C1 segment of cervical spinal cord (tissue), 14 donors: ENCODE data around the gene TICAM2.

Experiments
- DNase-seq, 14 donors: peaks; one replicate each; lab custom pipeline; 2025; lab: John Stamatoyannopoulos, UW

Gene TICAM2

GRCh38 chr5:115535479-115536035, 66.7 kb downstream of the TICAM2 start:
- DNase-seq = no peak

- no peak for DNase-seq
These were observed 69.8 kb downstream of the TICAM2 start for GRCh38 chr5:115532517-115532916.

GRCh38 chr5:115531787-115532367, 70.4 kb downstream of the TICAM2 start:
- DNase-seq = no peak

- no peak for DNase-seq
These were observed 70.9 kb downstream of the TICAM2 start for GRCh38 chr5:115531380-115531779.

- peak in 1 of 14 donors; percentile 23 for DNase-seq
These were observed 71.9 kb downstream of the TICAM2 start for GRCh38 chr5:115530426-115530825.
